ENCODE measurements around the gene TRPV4. TPM values are rescaled to one million over a fixed set of nuclear protein-coding genes. Genes with fewer than 3 reads are reported as not detected.
A peak's percentile ranks its signal among the peaks of the same experiment; 100 is the strongest.

TRPV4 gene
- total RNA-seq, 2 donors from 2014 or later, result 2.0 to 5.7 TPM

DNA sequence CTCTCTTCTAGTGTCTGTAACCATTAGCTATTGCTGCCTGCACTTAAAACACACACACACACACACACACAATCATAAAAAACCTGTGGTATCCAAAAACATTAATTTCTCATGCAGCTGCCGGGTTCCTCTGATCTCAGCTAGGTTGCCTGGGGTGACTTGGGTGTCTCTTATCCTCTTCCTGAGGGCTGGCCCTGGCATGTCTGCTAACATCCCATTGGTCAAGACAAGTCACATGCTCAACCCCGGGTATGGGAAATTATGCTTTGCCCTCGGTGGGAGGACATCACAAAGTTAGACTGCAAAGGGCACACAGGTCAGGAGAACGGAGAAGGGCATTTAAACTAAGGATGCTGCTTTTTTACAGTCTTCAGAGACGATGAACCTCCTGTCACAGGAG, 55.7 kb downstream of the TRPV4 start:
- DNase-seq (ENCODE audit: low spot score) (no peak), ATAC-seq (ENCODE audit: insufficient number of reproducible peaks, low FRiP score, low read depth) (no peak)
- Histone ChIP-seq H3K27ac (no peak overlapping the region), H3K27me3 (replicated peaks; ENCODE audit: insufficient read depth) (no peaks in the 10 kb centered on the region), H3K36me3 (no peaks in the 10 kb centered on the region), H3K9me3 (peaks cover 2% of the 10 kb centered on the region), H3K4me1 (ENCODE audit: control insufficient read depth in 1 of 2, low read depth in 2 of 2) (no peaks in the 10 kb centered on the region), H3K4me3 (no peak overlapping the region)
- TF ChIP-seq, protein P1, sequence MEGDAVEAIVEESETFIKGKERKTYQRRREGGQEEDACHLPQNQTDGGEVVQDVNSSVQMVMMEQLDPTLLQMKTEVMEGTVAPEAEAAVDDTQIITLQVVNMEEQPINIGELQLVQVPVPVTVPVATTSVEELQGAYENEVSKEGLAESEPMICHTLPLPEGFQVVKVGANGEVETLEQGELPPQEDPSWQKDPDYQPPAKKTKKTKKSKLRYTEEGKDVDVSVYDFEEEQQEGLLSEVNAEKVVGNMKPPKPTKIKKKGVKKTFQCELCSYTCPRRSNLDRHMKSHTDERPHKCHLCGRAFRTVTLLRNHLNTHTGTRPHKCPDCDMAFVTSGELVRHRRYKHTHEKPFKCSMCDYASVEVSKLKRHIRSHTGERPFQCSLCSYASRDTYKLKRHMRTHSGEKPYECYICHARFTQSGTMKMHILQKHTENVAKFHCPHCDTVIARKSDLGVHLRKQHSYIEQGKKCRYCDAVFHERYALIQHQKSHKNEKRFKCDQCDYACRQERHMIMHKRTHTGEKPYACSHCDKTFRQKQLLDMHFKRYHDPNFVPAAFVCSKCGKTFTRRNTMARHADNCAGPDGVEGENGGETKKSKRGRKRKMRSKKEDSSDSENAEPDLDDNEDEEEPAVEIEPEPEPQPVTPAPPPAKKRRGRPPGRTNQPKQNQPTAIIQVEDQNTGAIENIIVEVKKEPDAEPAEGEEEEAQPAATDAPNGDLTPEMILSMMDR (IDR thresholded peaks at IDR 0.05), result no peak

DNA sequence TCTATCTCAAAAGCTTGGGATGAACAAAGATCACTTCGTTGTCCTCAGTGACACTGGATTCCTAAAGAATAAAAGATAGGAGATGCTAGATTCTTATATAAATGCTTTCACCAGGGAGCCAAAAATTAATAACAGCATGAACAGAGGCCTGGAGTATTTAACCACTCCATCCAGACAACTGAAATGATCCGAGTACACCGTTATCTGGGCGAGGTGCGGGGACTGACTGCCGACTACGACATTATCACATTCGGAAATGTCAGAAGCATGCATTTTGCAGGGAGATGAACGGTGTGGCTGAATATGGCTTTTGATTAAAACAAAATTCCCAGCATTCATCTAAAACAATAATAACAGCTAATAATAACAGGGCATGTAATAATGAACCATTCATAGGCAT, 56.6 kb downstream of the TRPV4 start:
- Histone ChIP-seq H3K4me3 (no peak overlapping the region), H3K4me1 (ENCODE audit: control insufficient read depth in 1 of 2, low read depth in 2 of 2) (no peaks in the 10 kb centered on the region), H3K9me3 (peaks cover 2% of the 10 kb centered on the region), H3K27ac (no peak overlapping the region), H3K27me3 (replicated peaks; ENCODE audit: insufficient read depth) (no peaks in the 10 kb centered on the region), H3K36me3 (no peaks in the 10 kb centered on the region)
- DNase-seq (ENCODE audit: low spot score) (no peak), ATAC-seq (ENCODE audit: insufficient number of reproducible peaks, low FRiP score, low read depth) (no peak)
- TF ChIP-seq, protein P1 (IDR thresholded peaks at IDR 0.05), result no peak

DNA sequence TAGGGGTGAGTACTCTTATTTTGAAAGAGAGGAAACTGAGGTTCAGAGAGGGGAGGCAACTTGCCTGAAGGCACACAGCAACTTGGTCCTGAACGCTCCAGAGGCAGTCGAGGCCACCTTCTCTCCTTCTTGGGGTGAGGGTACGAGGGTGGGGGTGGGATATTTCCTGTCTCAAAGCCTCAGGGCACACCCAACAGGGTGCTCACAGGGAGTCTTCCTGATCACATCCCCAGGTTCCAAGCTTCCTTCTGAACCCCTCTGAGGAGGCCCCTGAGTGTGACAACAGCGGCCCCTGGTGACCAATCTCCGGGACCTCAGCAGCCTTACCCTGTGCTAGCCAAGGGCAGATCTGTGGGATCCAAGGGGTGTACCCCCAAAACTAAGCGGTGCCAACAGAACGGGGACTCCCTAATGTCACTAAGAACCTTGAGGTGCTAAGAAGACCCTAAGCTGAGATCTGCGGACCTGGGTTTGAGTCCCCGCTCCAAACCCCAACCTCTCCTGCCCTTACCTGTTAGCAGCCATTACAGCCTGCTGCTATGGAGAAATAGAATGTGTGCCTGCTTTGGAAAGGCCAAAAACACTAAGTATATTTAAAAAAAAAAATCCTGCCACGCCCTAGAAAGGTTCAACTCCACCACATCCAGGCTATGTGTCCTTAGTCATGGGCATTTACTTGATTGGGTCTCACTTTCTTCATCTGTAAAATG, 57.9 kb downstream of the TRPV4 start:
- H3K9me3 ChIP-seq, result peaks cover 2% of the 10 kb centered on the region
- no peaks in the 10 kb centered on the region for H3K36me3 ChIP-seq
- no peaks in the 10 kb centered on the region for H3K27me3 ChIP-seq (replicated peaks; ENCODE audit: insufficient read depth)
- H3K4me3 ChIP-seq, result no peak overlapping the region
- no peak overlapping the region for H3K27ac ChIP-seq
- H3K4me1 ChIP-seq (ENCODE audit: control insufficient read depth in 1 of 2, low read depth in 2 of 2), result no peaks in the 10 kb centered on the region
- ATAC-seq (ENCODE audit: insufficient number of reproducible peaks, low FRiP score, low read depth), result no peak
- TF ChIP-seq, protein P1 (IDR thresholded peaks at IDR 0.05), result peak; percentile 74
- no peak for DNase-seq (ENCODE audit: low spot score)

DNA sequence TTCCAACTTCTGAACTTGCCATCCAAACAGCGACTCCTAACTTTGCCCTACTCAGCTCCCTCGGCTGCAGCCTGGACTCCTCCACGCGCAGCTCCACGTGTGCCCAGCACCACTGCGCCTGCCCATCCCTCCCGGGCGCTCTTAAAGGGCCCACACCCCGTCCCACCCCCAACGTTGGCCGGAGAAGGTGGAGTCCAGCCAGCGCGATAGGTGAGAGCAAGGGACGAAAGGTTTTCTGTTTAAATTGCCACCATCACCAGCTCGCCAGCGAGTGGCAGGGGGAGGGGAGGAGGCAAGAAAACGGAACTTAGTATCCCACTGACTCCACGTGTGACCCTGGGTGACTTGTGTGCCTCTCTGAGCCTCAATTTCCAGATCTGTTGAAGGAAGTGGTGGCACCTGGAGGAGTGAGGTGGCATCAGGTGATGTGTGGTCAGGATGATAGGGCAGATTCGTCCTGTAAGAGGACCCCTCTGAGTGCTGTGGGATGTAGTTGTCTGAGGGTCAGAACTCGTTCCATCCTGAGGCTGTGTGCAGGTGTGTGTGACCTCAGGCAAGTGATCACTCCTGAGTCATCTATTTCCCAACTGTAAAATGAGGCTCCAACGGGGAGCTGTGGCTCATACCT, 59.7 kb downstream of the TRPV4 start:
- ATAC-seq (ENCODE audit: insufficient number of reproducible peaks, low FRiP score, low read depth), result no peak
- H3K9me3 ChIP-seq, result no peaks in the 10 kb centered on the region
- TF ChIP-seq, protein P1 (IDR thresholded peaks at IDR 0.05), result no peak
- no peaks in the 10 kb centered on the region for H3K27me3 ChIP-seq (replicated peaks; ENCODE audit: insufficient read depth)
- H3K4me1 ChIP-seq (ENCODE audit: control insufficient read depth in 1 of 2, low read depth in 2 of 2), result no peaks in the 10 kb centered on the region
- H3K27ac ChIP-seq, result no peak overlapping the region
- no peaks in the 10 kb centered on the region for H3K36me3 ChIP-seq
- DNase-seq (ENCODE audit: low spot score), result no peak
- H3K4me3 ChIP-seq, result no peak overlapping the region

DNA sequence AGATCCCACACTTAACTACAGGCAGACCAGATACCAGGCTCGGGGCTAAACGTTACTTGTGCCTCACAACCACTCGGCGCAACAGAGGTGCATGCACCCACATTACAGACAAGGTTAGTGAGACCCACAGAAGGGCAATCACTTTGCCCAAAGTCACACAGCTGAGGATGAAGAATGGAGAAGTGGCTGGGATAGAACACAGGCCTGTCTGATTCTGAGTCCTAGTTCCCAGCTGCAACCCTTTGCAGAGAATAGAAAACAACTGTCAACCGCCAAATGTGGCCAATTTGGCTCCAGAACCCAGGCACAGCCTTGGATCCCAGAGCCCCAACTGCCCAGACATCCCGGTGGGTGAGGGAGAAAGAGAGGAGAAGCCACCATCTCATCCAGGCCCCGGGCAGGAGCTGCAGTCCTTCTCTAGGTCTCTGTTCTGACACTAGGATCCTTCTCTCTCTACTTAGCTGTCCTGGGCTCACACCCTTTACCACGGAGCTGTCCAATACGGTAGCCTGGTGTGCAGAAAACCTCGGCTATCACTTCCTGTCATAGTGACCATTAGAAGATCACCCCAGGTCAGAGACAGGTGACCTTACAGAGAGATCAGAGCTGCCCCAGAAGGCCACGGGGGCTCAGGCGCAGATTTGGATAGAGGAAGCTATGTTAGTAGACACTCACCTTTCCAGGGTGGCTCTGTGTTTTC, 60.4 kb downstream of the TRPV4 start:
- Histone ChIP-seq H3K27me3 (replicated peaks; ENCODE audit: insufficient read depth) (no peaks in the 10 kb centered on the region), H3K4me3 (no peak overlapping the region), H3K4me1 (ENCODE audit: control insufficient read depth in 1 of 2, low read depth in 2 of 2) (no peaks in the 10 kb centered on the region), H3K9me3 (no peaks in the 10 kb centered on the region), H3K36me3 (no peaks in the 10 kb centered on the region), H3K27ac (no peak overlapping the region)
- TF ChIP-seq, protein P1 (IDR thresholded peaks at IDR 0.05), result no peak
- no peak for DNase-seq (ENCODE audit: low spot score)
- ATAC-seq (ENCODE audit: insufficient number of reproducible peaks, low FRiP score, low read depth), result no peak
